ENCODE results near the gene ARL8A. TPM values are rescaled to one million over a fixed set of nuclear protein-coding genes. Genes with fewer than 3 reads are reported as not detected.
"Not testable (repeated sequence)": the region's sequence is repeated elsewhere in the genome, so short reads cannot be mapped to it uniquely, and the experiment has no call there.

ARL8A gene
- total and polyA plus RNA-seq, 2 of the 4 experiments (the other 2 are of a cell fraction): 18.1 to 30.7 TPM

- TF ChIP-seq USF2 (IDR thresholded peaks at IDR 0.05; ENCODE audit: low read depth, low read length) (no peak), MAFK (IDR thresholded peaks at IDR 0.05; ENCODE audit: low read depth, low read length) (no peak), ELK1 (IDR thresholded peaks at IDR 0.05; ENCODE audit: borderline replicate concordance, low read depth, low read length) (no peak), CEBPB (IDR thresholded peaks at IDR 0.05; ENCODE audit: low read depth, low read length) (no peak)
Measured at GRCh38 chr1:202192770-202193613, 48.5 kb upstream of the ARL8A start (continued).

- H2AK5ac ChIP-seq (ENCODE audit: low read depth, low read length); H2AK9ac ChIP-seq (replicated peaks; ENCODE audit: low read depth, low read length, poor library complexity); H3K9me1 ChIP-seq (ENCODE audit: insufficient read depth, low read length); H4K91ac ChIP-seq (ENCODE audit: insufficient read depth, low read depth, low read length); H3K9ac ChIP-seq (ENCODE audit: low read depth, low read length); H2BK20ac ChIP-seq (ENCODE audit: low read depth, low read length); H3K18ac ChIP-seq (ENCODE audit: low read depth, low read length); H2BK5ac ChIP-seq (ENCODE audit: low read depth, low read length, poor library complexity, severe bottlenecking); H3K56ac ChIP-seq (ENCODE audit: extremely low read depth, insufficient read depth, low read length); CTCF ChIA-PET; ATAC-seq (ENCODE audit: low read depth); H4K20me1 ChIP-seq (ENCODE audit: insufficient read depth, low read length); H3K36me3 ChIP-seq (ENCODE audit: control insufficient read depth, insufficient read depth, low read length); H3K14ac ChIP-seq (replicated peaks; ENCODE audit: low read depth, low read length); dilution Hi-C loops (cut with HindIII; ENCODE audit: low sequenced_read_pairs, unreplicated experiment); H3K4ac ChIP-seq (ENCODE audit: low read depth, low read length); H3K4me3 ChIP-seq (ENCODE audit: insufficient read depth, low read depth, low read length); H3K4me1 ChIP-seq (ENCODE audit: control insufficient read depth, insufficient read depth, low read length); H4K8ac ChIP-seq (ENCODE audit: low read depth in 2 of 2, low read length in 2 of 2); H3K9me3 ChIP-seq (ENCODE audit: control insufficient read depth, insufficient read depth, low read length); POLR2A ChIA-PET (ENCODE audit: unreplicated experiment); DNase-seq; intact Hi-C loops (cut with micrococcal nuclease); H2AFZ ChIP-seq (replicated peaks; ENCODE audit: low read length, poor library complexity); BruUV-seq (replicated peaks); H3K4me2 ChIP-seq (ENCODE audit: low read depth, low read length); H4K5ac ChIP-seq (ENCODE audit: low read depth, low read length); H2BK120ac ChIP-seq (ENCODE audit: low read depth, low read length); H3K79me1 ChIP-seq (ENCODE audit: low read depth in 1 of 2, low read length in 2 of 2); H3K23ac ChIP-seq (ENCODE audit: low read depth, low read length); H2BK15ac ChIP-seq (ENCODE audit: low read depth, low read length); H3K27ac ChIP-seq (ENCODE audit: insufficient read depth, low read length); in situ Hi-C loops (cut with MboI; ENCODE audit: low sequenced_read_pairs): not testable (repeated sequence)
- WGBS, 2 experiments (ENCODE audit: extremely low coverage in 2 of 2, insufficient read length in 1 of 2): no CpG with 5 or more reads among the region's 33 CpGs
- peaks cover 55% of the 10 kb centered on the region for H3K27me3 ChIP-seq (ENCODE audit: control insufficient read depth, insufficient read depth, low read length)
Measured at GRCh38 chr1:202191391-202191790, 46.9 kb upstream of the ARL8A start.

Measured in IMR-90 (cell line).